ENCODE results near the gene CERK.

The CERK gene

GRCh38 chr22:46748206-46748907, 10.3 kb upstream of the CERK start:
- no peak for DNase-seq (ENCODE audit: low spot score)
- TF ChIP-seq CTCF (IDR thresholded peaks at IDR 0.05; ENCODE audit: extremely low read depth, missing control alignments) = no peak

- TF ChIP-seq CTCF (IDR thresholded peaks at IDR 0.05; ENCODE audit: extremely low read depth, missing control alignments) = no peak
These were observed 9.6 kb upstream of the CERK start for GRCh38 chr22:46747646-46748045.

DNA sequence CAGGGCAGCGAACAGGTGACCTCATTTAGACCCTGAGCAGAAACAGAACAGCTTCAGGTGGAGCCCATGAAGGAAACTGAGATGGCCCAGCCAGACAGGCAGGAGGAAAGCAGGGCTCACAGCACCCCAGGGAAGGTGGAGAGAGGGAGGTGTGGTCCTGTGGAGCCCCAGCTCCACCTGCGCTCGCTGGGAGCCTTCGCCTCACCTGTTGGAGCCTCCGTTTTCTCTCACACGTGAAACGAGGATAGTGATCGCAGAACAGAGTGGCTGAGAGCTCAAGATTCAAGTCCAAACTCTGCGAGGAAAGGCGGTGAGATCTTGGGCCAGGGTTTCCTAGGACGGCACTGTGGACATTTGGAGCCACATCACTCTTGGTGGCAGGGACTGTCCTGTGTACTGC, 8.6 kb upstream of the CERK start:
- no peak for TF ChIP-seq CTCF (IDR thresholded peaks at IDR 0.05; ENCODE audit: extremely low read depth, missing control alignments)
- DNase-seq (ENCODE audit: low spot score) = no peak

More at GRCh38 chr22:46747646-46748045, 9.6 kb upstream of the CERK start:
- no peak for DNase-seq (ENCODE audit: low spot score)

DNA sequence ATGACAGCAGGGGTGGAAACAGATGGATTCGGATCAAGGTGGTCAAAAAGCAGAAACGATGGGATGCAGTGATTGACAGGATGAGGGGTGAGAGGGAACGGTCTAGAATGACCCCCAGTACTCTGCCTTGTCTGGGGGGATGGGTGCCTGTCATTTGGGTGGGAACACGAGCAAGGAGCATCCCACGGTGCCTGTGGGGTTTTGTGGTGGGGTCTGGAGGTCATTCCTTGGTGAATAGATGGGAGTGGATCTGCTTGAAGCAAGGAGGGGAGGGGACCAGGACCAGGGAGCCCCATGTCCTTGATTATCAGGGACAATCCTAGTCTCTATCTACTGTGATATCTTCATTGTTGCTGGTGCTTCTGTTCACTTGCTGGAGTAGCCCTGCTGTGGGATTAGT, 8.1 kb upstream of the CERK start:
- DNase-seq (ENCODE audit: low spot score) = no peak
- no peak for TF ChIP-seq CTCF (IDR thresholded peaks at IDR 0.05; ENCODE audit: extremely low read depth, missing control alignments)

GRCh38 chr22:46744581-46744980, 6.5 kb upstream of the CERK start:
- no peak for DNase-seq (ENCODE audit: low spot score)
- no peak for TF ChIP-seq CTCF (IDR thresholded peaks at IDR 0.05; ENCODE audit: extremely low read depth, missing control alignments)

DNA sequence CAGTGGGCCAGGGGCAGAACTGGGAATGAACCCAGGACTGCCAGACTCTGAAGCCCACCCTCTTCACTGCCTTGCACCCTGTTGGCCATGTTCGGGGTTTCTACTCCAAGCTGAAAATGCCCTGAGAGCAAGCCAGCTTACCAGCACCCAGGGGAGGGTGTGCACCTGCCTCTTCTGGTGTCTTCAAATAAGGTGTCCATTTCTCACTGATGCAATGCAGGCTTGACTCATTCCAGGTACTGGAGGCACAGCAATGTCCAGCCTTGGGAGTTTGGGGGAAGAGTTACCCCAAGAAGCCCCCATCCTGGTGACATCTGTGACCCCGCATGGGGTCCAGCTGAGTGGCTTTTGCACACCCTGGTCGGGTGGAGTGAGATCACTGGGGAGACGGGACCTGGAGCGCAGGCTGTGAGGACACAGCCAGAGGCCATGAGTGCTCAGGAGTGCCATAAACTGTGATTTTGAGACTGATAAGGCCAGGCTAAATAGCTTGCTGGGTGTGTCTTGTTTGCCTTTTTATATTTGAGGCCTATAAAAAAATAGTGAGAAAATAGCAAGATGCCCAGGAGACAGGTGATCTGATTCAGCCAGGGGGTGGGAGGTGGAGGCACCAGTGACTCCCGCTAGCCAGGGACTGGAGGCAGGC, 4.6 kb upstream of the CERK start:
- DNase-seq (ENCODE audit: low spot score) = no peak

More for the DNA sequence above, 4.6 kb upstream of the CERK start:
- no peak for TF ChIP-seq CTCF (IDR thresholded peaks at IDR 0.05; ENCODE audit: extremely low read depth, missing control alignments)

Data from GM20000 (cell line).